ENCODE data around the gene C18orf63. TPM values are rescaled to one million over a fixed set of nuclear protein-coding genes. Genes with fewer than 3 reads are reported as not detected.

C18orf63 gene
- total RNA-seq, 1 donor from 2014 or later: not detected

- Histone ChIP-seq H3K4me1 (peaks cover 18% of the 10 kb centered on the region), H3K27ac (no peak overlapping the region), H3K4me3 (no peak overlapping the region), H3K36me3 (no peaks in the 10 kb centered on the region), H3K27me3 (no peaks in the 10 kb centered on the region), H3K9me3 (no peaks in the 10 kb centered on the region)
- intact Hi-C loops (cut with DNase I): no loop called here
- TF ChIP-seq POLR2A (IDR thresholded peaks at IDR 0.05): no peak
- TF ChIP-seq POLR2AphosphoS5 (IDR thresholded peaks at IDR 0.05; ENCODE audit: insufficient read depth in 1 of 2, low read depth in 1 of 2): no peak
- TF ChIP-seq, protein P1, sequence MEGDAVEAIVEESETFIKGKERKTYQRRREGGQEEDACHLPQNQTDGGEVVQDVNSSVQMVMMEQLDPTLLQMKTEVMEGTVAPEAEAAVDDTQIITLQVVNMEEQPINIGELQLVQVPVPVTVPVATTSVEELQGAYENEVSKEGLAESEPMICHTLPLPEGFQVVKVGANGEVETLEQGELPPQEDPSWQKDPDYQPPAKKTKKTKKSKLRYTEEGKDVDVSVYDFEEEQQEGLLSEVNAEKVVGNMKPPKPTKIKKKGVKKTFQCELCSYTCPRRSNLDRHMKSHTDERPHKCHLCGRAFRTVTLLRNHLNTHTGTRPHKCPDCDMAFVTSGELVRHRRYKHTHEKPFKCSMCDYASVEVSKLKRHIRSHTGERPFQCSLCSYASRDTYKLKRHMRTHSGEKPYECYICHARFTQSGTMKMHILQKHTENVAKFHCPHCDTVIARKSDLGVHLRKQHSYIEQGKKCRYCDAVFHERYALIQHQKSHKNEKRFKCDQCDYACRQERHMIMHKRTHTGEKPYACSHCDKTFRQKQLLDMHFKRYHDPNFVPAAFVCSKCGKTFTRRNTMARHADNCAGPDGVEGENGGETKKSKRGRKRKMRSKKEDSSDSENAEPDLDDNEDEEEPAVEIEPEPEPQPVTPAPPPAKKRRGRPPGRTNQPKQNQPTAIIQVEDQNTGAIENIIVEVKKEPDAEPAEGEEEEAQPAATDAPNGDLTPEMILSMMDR (IDR thresholded peaks at IDR 0.05): no peak
- DNase-seq (ENCODE audit: extremely low spot score in 2 of 2): no peak
Observed at GRCh38 chr18:74399091-74399887, 83.7 kb downstream of the C18orf63 start.

GRCh38 chr18:74400813-74401212 lies 85.2 kb downstream of the C18orf63 start:
- H3K9me3 ChIP-seq: no peaks in the 10 kb centered on the region
- DNase-seq (ENCODE audit: extremely low spot score in 2 of 2): no peak
- no peaks in the 10 kb centered on the region for H3K36me3 ChIP-seq
- H3K27me3 ChIP-seq: no peaks in the 10 kb centered on the region
- peaks cover 18% of the 10 kb centered on the region for H3K4me1 ChIP-seq
- H3K4me3 ChIP-seq: no peak overlapping the region
- no peak overlapping the region for H3K27ac ChIP-seq
- TF ChIP-seq, protein P1 (IDR thresholded peaks at IDR 0.05): no peak
- TF ChIP-seq POLR2AphosphoS5 (IDR thresholded peaks at IDR 0.05; ENCODE audit: insufficient read depth in 1 of 2, low read depth in 1 of 2): no peak
- TF ChIP-seq POLR2A (IDR thresholded peaks at IDR 0.05): no peak
- intact Hi-C loops (cut with DNase I): no loop called here

DNA sequence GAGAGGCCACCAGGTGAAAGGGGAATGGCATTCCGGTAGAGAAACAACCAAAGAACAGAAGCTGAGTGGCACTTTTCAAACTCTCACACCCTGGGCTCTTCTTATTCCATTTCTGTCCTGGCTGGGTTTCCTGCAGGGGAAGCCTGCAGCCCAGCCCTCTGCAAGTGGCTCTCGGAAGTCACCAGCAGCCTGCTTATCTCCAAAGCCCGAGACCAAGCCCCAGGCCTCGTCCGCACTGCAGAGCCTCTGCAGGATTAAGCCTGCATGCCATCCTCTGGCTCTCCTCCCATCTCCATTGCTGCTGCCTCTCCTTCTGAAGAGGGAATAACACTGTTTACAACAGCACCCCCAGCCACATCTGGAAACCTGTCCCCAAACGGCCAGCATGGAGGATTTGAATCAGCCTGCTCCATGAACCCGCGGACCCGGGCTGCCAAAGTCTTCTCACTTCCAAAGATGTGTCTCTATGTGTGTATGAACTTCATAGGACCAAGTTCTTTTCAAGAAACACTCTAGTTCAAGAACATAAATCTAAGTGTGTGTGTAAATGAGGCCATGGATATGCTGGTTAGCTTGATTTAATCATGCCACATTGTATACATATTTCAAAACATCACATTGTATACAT lies 87.3 kb downstream of the C18orf63 start:
- no peak overlapping the region for H3K4me3 ChIP-seq
- DNase-seq (ENCODE audit: extremely low spot score in 2 of 2): no peak
- intact Hi-C loops (cut with DNase I): no loop called here
- H3K27ac ChIP-seq: no peak overlapping the region
- no peaks in the 10 kb centered on the region for H3K27me3 ChIP-seq
- H3K4me1 ChIP-seq: peaks cover 10% of the 10 kb centered on the region
- TF ChIP-seq, protein P1 (IDR thresholded peaks at IDR 0.05): no peak
- no peak for TF ChIP-seq POLR2A (IDR thresholded peaks at IDR 0.05)
- no peak for TF ChIP-seq POLR2AphosphoS5 (IDR thresholded peaks at IDR 0.05; ENCODE audit: insufficient read depth in 1 of 2, low read depth in 1 of 2)
- no peaks in the 10 kb centered on the region for H3K9me3 ChIP-seq
- no peaks in the 10 kb centered on the region for H3K36me3 ChIP-seq

DNA sequence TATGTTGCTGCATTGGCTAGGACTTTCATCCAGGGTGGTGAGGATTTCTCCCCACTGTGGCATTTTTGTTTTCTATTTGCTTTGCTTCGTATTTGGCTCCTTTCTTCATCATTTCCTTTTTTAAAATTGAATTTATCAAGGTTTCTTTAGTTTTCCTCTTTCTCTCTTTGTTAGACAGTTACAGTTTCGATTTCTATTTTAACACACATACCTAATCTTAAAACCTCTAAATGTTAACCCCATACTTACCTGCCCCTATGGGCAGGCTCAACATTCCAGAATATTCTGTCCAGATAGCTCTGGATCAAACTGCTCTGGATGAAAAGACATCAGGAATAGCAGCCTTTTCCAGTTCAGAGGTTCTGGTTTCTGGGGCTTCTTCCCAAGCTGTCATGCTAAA lies 92.2 kb downstream of the C18orf63 start:
- no peaks in the 10 kb centered on the region for H3K36me3 ChIP-seq
- H3K4me1 ChIP-seq: no peaks in the 10 kb centered on the region
- intact Hi-C loops (cut with DNase I): no loop called here
- TF ChIP-seq POLR2A (IDR thresholded peaks at IDR 0.05): no peak
- TF ChIP-seq, protein P1 (IDR thresholded peaks at IDR 0.05): no peak
- no peak for TF ChIP-seq POLR2AphosphoS5 (IDR thresholded peaks at IDR 0.05; ENCODE audit: insufficient read depth in 1 of 2, low read depth in 1 of 2)
- no peaks in the 10 kb centered on the region for H3K27me3 ChIP-seq
- no peaks in the 10 kb centered on the region for H3K9me3 ChIP-seq
- H3K4me3 ChIP-seq: no peak overlapping the region
- H3K27ac ChIP-seq: no peak overlapping the region
- no peak for DNase-seq (ENCODE audit: extremely low spot score in 2 of 2)

Other genes starting within 250 kb of the C18orf63 start
- not detected for gene FBXO15, start 168.0 kb upstream of the C18orf63 start, total RNA-seq
- gene TIMM21, start 167.3 kb upstream of the C18orf63 start, total RNA-seq: 25.0 TPM
- 88.6 TPM for gene CYB5A, start 23.9 kb upstream of the C18orf63 start, total RNA-seq
- not detected for gene DIPK1C, start 141.5 kb downstream of the C18orf63 start, total RNA-seq
- 52.5 TPM for gene CNDP2, start 180.5 kb downstream of the C18orf63 start, total RNA-seq
- 9.8 TPM for gene CNDP1, start 218.7 kb downstream of the C18orf63 start, total RNA-seq

Data from vagina (tissue), 2 donors.